ENCODE measurements around the gene KIF1B. TPM values are rescaled to one million over a fixed set of nuclear protein-coding genes. Genes with fewer than 3 reads are reported as not detected.

KIF1B gene
- total and polyA plus RNA-seq, 2 experiments from 2014 or later, result 21.5 to 68.4 TPM

- no peaks in the 10 kb centered on the region for H3K9me3 Mint-ChIP-seq
- Histone ChIP-seq H3K4me3 (no peak overlapping the region), H2AFZ (no peak overlapping the region), H3K27me3 (ENCODE audit: insufficient read depth) (no peaks in the 10 kb centered on the region), H3K4me1 (ENCODE audit: insufficient read depth) (peaks cover 21% of the 10 kb centered on the region), H3K4me2 (no peak overlapping the region), H4K20me1 (replicated peaks; ENCODE audit: insufficient read depth) (no peaks in the 10 kb centered on the region), H3K36me3 (ENCODE audit: insufficient read depth) (peaks cover 11% of the 10 kb centered on the region; the same call in 1 of the 2 replicates), H3K79me2 (replicated peaks; ENCODE audit: insufficient read depth) (no peaks in the 10 kb centered on the region), H3K9me2 (ENCODE audit: insufficient read depth) (no peaks in the 10 kb centered on the region), H3F3A (replicated peaks; ENCODE audit: low read depth) (peaks cover 3% of the 10 kb centered on the region; the same call in 1 of the 2 replicates), H3K27ac (ENCODE audit: low read depth) (no peak overlapping the region)
- peaks cover 24% of the 10 kb centered on the region for H3K4me1 Mint-ChIP-seq
- ATAC-seq (no peak), DNase-seq (ENCODE audit: low spot score) (no peak)
- peak in 1 of 2 experiments; percentile 21; a peak in 1 of 4 replicates for TF ChIP-seq CTCF (conservative IDR thresholded peaks at IDR 0.05; ENCODE audit: low read depth in 2 of 2)
- no peak for TF ChIP-seq REST (IDR thresholded peaks at IDR 0.05; ENCODE audit: unreplicated experiment)
- TF ChIP-seq ZNF114 (CRISPR knock-in tag; IDR thresholded peaks at IDR 0.05), result no peak
- TF ChIP-seq CREB1 (CRISPR knock-in tag; IDR thresholded peaks at IDR 0.05; ENCODE audit: low read depth), result no peak
- H3K27me3 Mint-ChIP-seq (ENCODE audit: insufficient read depth, low read depth, poor library complexity), result no peaks in the 10 kb centered on the region
- peaks cover 14% of the 10 kb centered on the region; the same call in 2 of the 3 replicates for H3K36me3 Mint-ChIP-seq (ENCODE audit: low read depth)
- no peak overlapping the region for H3K4me3 Mint-ChIP-seq
- H3K27ac Mint-ChIP-seq, result no peak overlapping the region
These were observed 112.5 kb downstream of the KIF1B start for GRCh38 chr1:10322821-10323220.

- Histone ChIP-seq H3F3A (replicated peaks; ENCODE audit: low read depth) (no peaks in the 10 kb centered on the region; the same call in 1 of the 2 replicates), H3K79me2 (replicated peaks; ENCODE audit: insufficient read depth) (no peaks in the 10 kb centered on the region), H4K20me1 (replicated peaks; ENCODE audit: insufficient read depth) (no peaks in the 10 kb centered on the region), H2AFZ (no peak overlapping the region), H3K4me3 (no peak overlapping the region), H3K36me3 (ENCODE audit: insufficient read depth) (peaks cover 11% of the 10 kb centered on the region; the same call in 1 of the 2 replicates), H3K9me2 (ENCODE audit: insufficient read depth) (no peaks in the 10 kb centered on the region), H3K27ac (ENCODE audit: low read depth) (no peak overlapping the region; the same call in 1 of the 2 replicates), H3K27me3 (ENCODE audit: insufficient read depth) (no peaks in the 10 kb centered on the region), H3K4me1 (ENCODE audit: insufficient read depth) (peaks cover 8% of the 10 kb centered on the region), H3K4me2 (no peak overlapping the region)
- peaks cover 13% of the 10 kb centered on the region for H3K4me1 Mint-ChIP-seq
- no peaks in the 10 kb centered on the region for H3K27me3 Mint-ChIP-seq (ENCODE audit: insufficient read depth, low read depth, poor library complexity)
- peaks cover 14% of the 10 kb centered on the region; the same call in 2 of the 3 replicates for H3K36me3 Mint-ChIP-seq (ENCODE audit: low read depth)
- H3K4me3 Mint-ChIP-seq, result no peak overlapping the region
- ATAC-seq, result no peak
- no peak for DNase-seq (ENCODE audit: low spot score)
- no peaks in the 10 kb centered on the region for H3K9me3 Mint-ChIP-seq
- H3K27ac Mint-ChIP-seq, result no peak overlapping the region
- no peak for TF ChIP-seq ZNF462 (CRISPR knock-in tag; IDR thresholded peaks at IDR 0.05)
- TF ChIP-seq STAT1 (IDR thresholded peaks at IDR 0.05; ENCODE audit: unreplicated experiment), result no peak
- TF ChIP-seq EZH2 (IDR thresholded peaks at IDR 0.05; ENCODE audit: low read depth, unreplicated experiment), result no peak
- no peak for TF ChIP-seq NANOG (IDR thresholded peaks at IDR 0.05; ENCODE audit: borderline replicate concordance)
- no peak for TF ChIP-seq ETS1 (IDR thresholded peaks at IDR 0.05)
- no peak for TF ChIP-seq CREB1 (CRISPR knock-in tag; IDR thresholded peaks at IDR 0.05; ENCODE audit: low read depth)
These were observed 114.3 kb downstream of the KIF1B start for GRCh38 chr1:10324627-10325026.
